PC-3 (cell line): Measurements from ENCODE around the gene EN1.

ENCODE experiments used
- CTCF ChIP-seq: fragments of 300-600 bp; sonication (generic); conservative IDR thresholded peaks from 2 replicates; pipeline ENCODE4 v1.5.1; 2017; ENCODE audit warnings: antibody characterized with exemption, low read depth, mild to moderate bottlenecking, low read length
- EZH2 ChIP-seq: fragments of 300-600 bp; sonication (generic); IDR thresholded peaks from one replicate; pipeline ENCODE4 v1.6.1; 2017; ENCODE audit warnings: antibody characterized with exemption, mild to moderate bottlenecking, low read length; ENCODE audit not compliant: unreplicated experiment
- EZH2phosphoT487 ChIP-seq: fragments of 300-600 bp; sonication (generic); IDR thresholded peaks from 2 replicates; pipeline ENCODE4 v1.6.1; 2018; ENCODE audit warnings: mild to moderate bottlenecking, antibody characterized with exemption, low read length, borderline replicate concordance

- TF ChIP-seq CTCF (no peak), EZH2phosphoT487 (no peak), EZH2 (no peak)
These were observed 2.9 kb upstream of the EN1 start for GRCh38 chr2:118850168-118850900.
